NCI-H226 (cell line): ENCODE measurements around the gene DHH.
A peak's percentile ranks its signal among the peaks of the same experiment; 100 is the strongest.

Source experiments
- DNase-seq: peaks from one replicate; pipeline ENCODE4 v3.0.0-alpha.2; 2015

Gene DHH

DNA sequence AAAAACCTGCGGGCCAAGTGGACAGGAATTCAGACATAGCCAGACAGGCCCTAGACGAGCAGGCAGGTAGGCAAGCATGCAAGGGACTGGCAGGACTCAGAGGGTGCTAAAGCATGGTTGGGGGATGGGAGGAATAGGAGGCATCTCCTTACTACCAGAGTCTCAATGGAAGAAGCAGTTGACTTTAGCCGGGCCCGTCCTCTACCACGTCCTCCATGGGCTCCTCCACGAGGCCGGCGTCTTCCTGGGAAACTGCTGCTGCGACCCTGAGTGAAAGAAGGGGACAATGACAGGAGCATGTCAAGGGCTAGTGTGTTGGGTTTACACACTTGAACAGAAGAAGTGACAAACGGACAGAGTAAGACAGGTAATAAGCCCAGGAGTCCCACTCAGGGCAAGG is 45.6 kb downstream of the DHH start:
- no peak for DNase-seq

GRCh38 chr12:49046129-49046895 is 48.3 kb downstream of the DHH start:
- DNase-seq = no peak

DNA sequence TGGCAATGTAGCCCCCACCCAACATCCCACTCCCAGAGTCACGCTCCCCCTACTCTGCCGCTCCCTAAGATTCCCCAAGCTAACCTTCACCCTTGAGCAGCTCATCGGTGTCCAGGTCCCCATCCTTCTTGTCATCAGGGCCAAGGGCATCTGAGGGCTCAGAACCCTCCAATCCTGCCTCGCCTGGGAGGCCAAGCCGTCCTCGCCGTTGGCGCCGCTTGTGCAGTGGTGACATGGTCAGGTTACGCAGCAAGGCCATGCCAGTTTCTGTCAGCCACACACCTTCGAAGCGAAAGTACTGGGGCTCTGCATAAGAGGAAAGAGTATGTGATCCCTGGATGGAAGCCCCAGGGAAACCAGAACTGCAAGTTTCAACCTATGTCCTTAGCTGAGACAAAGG is 49.9 kb downstream of the DHH start:
- DNase-seq = no peak

DNA sequence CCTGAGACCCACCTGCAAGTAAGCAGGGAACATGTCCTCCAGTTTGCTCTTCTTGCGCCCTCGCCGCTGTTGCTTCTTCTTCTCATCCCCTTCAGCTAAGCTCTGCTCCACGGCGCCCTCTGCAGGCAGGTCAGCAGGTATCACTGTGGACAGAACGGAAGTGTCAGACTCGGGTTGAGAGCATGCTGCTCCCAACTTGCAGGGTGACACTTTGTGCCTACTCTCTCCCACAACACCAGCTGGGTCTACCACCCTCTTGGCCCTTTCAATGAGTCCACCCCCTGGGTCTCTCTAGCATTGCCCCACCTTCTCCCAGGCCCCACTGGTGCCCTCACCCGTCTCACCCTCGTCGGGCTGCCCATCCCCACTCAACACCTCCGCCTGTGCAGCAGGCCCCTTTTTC is 50.7 kb downstream of the DHH start:
- DNase-seq = peak; percentile 26

DNA sequence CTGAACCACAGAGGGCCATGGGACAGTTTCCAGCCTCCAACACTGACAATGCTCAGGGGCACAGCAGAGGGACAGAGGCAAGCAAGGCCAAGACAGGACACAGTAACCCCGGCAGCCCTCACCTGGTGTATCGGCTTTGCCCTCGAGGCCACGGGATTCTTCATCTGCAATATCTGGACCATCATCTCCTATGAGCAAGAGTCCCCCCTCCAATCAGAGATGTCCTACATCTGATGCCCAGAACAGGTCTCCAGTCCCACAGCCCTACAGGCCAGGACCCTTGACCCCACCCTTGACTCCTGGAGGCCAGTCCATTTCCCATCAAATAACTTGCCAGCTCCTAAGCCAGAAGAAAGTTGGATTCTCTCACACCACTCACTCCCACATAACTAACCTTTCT is 51.4 kb downstream of the DHH start:
- DNase-seq = no peak

DNA sequence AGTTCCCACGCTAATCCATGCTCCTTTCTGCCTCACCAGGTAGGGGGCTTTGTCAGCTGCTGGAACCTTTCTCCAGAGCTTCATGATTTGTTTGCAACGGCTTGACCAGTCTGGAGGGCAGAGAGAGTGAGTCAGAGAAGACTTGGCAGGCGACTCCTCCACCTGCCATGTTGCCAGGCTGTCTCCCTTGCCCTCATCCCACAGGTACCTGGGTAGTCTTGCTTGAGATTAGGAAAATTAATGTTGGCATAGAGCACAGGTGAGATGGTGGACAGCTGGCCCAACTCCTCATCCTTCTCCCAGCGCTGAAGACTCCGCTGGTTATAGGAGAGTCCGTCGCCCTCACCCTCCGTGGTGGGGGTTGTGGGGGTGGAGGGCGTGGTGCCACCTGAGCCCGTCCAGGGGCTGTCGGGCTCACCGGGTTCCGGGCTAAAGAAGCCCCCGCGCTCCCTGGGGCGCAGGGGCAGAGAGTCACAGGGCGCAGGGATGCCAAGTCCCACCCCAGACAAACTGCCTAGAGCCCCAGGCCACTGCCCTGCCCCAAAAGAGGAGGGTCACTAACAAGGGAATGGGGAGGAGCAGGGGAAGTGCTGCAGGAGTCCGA is 52.6 kb downstream of the DHH start:
- peak; percentile 44 for DNase-seq

- DNase-seq = no peak
Observed at GRCh38 chr12:49041036-49041880, 53.3 kb downstream of the DHH start.

GRCh38 chr12:49040364-49040855 is 54.2 kb downstream of the DHH start:
- DNase-seq = no peak

DNA sequence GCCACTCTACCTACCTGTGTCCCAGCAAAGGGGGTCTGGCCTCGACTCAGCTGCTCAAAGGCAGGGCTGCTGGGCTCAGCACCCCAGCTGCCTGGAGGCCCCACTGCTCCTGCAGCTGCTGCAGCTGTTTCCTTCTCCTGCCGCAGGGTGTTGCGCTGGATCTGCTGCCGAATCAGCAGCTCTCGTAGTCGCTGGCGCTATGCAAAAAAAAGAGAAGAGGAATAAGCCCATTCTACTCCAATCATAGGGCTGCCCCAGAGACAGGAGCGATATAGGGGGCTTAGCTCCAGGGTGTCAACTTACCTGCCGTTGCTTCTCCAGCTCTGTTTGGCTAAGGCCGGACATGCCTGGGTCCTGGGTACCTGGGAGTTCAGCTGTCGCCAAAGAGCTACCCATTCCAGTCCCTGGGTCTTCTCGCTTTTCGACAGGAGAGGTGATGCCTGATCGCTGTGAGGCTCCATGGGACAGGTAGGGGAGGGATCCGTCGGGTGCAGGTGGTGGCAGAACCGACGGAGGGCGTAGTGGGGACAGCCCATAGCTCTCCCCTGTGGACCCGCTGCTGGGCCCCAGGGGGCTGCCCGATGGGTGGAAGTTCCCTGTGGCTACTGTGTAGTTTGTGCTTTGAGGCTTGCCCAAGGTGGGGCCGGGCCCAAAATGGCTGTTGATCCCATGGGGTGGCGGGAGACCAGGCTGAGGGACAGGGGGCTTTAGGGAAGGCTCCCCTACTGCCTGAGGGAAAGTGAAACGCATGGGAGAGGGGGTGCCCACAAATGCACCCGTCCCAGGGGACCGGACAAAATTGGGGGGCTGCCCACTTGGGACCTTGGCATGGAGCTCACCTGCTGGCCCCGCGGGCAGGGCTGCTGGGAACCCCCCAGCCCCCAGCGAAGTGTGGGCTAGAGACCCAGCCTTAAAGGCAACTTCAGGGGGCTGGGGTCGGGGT is 54.9 kb downstream of the DHH start:
- DNase-seq = no peak

DNA sequence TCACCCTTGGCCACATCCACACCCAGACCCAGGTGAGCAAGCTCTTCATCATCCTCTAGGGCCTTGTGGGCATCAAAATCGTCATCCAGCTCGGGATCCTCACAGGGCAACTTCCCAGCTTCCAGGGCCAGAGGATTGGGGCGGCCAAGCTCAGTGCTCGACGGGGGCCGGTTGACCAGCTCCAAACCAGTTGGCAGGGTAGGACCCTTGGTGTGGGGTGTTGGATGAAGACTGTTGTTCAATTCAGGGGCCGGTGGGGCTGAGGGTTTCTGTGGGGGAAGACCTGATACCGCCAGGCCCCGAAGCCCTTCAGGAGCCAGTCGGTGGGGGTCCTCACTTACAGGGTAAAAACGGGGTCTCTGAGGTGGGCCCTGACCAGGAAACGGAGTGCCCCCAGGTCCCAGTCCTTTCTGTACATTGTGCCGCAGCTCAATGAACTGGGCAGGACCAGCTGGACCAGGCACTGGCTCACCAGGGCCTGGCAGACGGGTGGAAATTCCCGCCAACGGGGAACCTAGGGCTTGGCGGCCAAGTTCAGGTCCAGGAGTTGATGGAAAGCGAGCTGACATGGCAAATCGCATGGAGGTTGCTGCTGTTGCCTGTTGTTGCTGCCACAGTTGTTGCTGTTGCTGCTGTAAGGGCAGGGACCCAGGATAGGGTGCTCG is 56.2 kb downstream of the DHH start:
- no peak for DNase-seq

DNA sequence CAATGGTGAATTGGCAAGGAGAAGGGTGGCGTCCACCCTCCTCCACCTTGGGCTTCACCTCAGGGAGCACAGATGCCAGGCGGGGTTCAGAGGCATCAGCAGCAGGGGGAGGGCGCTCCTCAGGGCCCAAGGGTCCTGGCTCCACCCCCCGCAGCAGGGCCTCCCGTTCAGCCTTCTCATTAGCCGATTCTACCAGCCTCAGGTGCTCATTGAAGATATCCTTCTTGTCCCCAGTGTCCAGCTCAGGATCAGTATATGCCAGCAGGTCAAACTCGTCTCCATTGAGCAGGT is 56.7 kb downstream of the DHH start:
- no peak for DNase-seq

DNA sequence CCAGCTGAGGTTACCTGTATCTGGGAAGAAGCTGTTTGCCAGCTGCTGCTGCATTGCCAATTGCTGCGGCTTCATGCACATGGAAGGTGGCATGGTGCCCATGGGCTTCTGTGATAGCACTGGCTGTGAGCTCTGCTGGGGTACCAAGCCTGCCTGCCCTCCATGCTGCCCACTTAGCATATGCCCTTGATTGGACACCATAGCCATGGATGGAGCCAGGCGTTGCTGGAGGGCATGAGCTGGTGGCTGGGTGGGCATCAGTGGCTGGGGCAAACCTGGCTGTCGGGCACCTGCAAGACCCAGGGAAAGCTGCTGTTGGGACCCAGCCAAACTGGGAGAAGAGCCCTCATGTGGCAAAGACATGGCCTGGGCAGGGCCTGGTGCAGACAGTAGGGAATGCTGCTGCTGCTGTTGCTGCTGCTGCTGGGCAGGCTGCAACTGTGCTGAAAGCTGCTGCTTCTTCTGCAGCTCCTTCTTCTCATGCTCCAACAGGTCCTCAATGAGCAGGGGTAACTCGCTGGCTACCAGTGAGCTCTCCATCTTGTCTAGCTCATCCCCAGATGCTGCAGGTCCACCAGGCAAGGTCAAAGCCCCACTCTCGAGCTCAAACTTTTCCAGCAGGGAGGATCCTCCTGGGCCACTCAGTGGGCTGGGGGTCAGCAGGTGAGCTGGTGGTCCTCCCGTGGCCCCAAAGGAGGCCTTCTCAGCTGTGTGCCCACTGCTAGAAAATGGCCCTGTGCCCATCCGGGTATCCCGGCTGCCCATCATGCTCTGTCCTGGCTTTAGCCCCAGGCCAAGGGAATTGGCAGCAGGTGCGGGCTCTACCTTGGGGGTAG is 57.3 kb downstream of the DHH start:
- no peak for DNase-seq
